Stimulated activated CD8-positive, alpha-beta memory T cell treated with anti-CD3 and anti-CD28 coated beads, Interleukin-7, amount 100 ng/mL, for 48 hours (primary cell): Measurements from ENCODE around the gene LPCAT4.
"Not testable (repeated sequence)": the region's sequence is repeated elsewhere in the genome, so short reads cannot be mapped to it uniquely, and the experiment has no call there.

ENCODE experiments used
- DNase-seq, 2 donors: peaks; one replicate each; pipeline ENCODE4 v3.0.0-alpha.2; 2020; ENCODE audit warnings: low read depth in 1 of 2; ENCODE audit errors: extremely low read depth in 1 of 2

LPCAT4 gene

GRCh38 chr15:34364041-34364440 lies 3.0 kb downstream of the LPCAT4 start:
- DNase-seq, result no peak

DNA sequence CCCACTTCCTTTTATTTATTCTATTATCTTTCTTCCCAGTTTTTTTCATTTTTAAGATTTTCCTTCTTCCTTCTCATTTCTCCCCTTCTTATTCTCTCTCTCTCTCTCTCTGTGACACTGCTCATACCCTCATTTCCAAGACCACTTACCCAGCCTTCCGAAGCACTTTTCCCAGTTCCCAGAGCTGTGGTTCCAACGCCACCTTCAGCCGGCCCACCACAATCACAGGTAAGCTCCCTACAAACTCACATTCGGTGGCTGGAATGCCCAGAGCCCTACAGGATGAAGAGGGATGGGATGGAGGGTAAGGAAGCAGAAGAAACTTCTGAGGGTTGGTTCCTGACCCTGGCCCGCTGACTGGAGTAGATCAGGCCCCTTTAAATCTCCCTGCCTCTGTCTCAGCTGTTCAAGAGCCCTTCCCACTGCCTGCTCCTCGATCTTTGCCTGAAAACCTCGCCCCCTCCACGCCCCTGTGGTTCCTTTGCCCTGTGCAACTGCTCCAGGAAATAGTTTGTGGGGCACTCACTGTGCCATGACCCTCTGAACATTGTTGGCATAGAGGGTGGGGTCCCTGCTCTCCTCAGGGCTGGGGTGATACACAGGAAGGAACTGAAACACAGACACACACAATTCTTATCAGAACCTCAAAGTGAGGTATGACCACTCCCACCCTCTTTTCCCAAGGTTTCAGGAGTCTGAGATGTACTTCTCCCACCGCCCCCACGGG lies 4.8 kb downstream of the LPCAT4 start:
- no peak for DNase-seq

- DNase-seq, result no peak
These were observed 5.7 kb downstream of the LPCAT4 start for GRCh38 chr15:34361278-34361677.

DNA sequence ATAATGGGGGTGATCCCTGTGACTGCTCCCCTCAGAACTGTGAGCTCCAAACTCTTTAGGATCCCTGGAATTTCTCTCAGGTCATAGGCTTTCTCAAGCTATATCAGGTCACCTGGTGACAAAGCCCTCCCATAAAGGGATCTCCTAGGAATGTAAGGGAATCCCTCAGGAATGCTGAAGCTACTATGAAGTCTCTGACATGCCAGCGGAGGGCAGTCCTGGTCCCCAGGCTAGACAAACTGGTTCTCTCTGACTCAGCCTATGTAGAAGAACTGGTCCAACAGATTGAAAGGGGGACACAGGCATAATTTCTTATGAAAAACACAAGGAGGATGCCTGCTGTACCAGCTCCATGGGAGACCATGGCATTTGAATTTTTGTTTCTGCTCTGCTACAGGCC lies 6.7 kb downstream of the LPCAT4 start:
- no peak for DNase-seq

GRCh38 chr15:34359416-34359815 lies 7.6 kb downstream of the LPCAT4 start:
- DNase-seq, result no peak

- DNase-seq, result no peak
These were observed 8.0 kb downstream of the LPCAT4 start for GRCh38 chr15:34358948-34359347.

DNA sequence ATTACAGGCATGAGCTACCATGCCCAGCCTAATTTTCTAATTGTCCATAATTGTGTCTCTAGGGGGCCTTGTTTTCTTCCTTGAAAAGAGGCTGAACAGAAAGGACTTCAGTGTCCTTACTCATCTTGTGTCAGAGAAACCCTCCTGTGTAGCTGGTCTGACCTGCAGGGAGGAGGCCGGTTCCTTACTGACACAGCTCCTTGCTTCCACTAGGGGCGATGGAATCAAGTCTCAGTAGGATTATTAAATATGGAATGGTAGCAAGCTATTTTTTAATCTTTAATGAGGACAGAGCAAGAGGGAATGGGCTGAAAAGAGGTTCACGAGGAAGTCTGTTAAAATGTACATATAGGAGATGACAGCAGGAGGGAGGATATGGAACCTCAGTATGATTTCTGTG lies 8.6 kb downstream of the LPCAT4 start:
- DNase-seq, result no peak

DNA sequence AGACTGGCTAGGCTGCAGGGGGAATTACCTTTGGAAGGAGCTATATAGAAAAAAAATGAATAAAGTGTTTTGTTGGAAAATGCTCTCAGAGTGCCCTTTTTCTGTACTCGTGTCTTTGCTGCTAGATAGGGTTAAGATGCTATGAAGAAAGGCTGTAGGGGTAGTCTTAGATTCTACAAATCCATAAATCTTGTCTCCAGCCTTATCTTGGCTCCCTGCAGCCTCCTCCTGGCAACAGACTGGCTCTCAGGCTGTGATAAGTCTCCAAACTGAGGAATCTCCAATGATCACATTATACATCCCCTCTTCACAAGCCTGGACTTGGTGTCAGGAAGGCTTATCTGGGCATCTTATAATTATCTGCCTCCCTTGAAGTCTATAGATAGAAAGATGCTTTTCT lies 9.3 kb downstream of the LPCAT4 start:
- no peak for DNase-seq

DNA sequence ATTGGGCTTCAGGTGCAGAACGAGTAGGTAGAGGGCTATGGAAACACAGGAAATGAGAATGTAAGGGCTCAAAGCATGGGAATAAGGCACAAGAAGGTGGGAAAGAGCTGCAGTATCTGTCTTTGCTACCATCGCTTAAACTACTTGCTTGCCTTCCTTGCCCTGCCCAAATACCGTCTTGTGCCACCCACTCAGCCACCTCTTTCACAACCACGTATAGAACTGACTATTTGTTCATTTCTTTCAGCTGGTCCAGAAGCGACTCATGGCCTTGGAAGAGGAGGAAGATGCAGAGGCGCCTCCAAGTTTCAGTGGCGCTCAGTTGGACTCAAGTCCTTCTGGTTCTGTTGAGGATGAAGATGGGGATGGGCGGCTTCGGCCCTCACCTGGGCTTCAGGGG lies 11.8 kb downstream of the LPCAT4 start:
- DNase-seq, result no peak

DNA sequence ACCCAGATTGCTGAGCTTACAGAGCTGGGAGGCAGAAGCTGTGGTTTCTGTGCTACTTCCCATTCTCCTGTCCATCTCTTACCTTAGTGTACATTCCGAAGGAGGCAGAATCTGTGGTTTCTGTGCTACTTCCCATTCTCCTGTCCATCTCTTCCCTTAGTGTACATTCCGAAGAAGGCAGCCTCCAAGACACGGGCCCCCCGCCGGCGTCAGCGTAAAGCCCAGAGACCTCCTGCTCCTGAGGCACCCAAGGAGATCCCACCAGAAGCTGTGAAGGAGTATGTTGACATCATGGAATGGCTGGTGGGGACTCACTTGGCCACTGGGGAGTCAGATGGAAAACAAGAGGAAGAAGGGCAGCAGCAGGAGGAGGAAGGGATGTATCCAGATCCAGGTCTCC lies 12.7 kb downstream of the LPCAT4 start:
- no peak for DNase-seq

GRCh38 chr15:34353627-34354026 lies 13.4 kb downstream of the LPCAT4 start:
- no peak for DNase-seq

DNA sequence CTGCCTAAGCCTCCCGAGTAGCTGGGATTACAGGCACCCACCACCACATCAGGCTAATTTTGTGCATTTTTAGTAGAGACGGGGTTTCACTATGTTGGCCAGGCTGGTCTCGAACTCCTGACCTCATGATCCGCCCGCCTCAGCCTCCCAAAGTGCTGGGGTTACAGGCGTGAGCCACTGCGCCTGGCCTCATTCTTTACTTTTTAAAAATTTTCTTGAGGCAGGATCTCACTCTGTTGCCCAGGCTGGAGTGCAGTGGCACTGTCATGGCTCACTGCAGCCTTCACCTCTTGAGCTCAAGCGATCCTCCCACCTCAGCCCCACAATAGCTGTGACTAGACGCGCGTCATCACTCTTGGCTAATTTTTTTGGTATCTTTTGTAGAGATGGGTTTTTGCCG lies 14.0 kb downstream of the LPCAT4 start:
- DNase-seq, result not testable (repeated sequence)

DNA sequence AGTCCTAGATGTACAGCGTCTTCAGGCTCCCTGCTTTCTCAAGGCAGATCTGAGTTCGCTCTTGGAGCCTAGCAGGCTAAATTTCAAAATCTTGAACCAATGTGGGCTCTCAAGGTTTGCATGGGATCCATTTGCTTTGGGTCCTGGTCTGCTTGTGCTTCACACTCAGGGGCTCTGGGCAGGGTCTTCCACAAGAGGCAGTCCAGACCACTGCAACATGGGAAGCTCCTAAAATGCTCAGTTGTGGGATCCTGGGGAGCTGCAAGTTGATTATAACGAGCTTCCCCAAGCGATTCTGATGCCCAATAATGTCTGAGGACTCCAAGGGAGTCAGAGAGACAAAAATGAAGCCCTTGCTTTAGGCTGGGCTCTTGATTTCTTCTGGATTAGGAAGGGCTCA lies 17.2 kb downstream of the LPCAT4 start:
- no peak for DNase-seq

DNA sequence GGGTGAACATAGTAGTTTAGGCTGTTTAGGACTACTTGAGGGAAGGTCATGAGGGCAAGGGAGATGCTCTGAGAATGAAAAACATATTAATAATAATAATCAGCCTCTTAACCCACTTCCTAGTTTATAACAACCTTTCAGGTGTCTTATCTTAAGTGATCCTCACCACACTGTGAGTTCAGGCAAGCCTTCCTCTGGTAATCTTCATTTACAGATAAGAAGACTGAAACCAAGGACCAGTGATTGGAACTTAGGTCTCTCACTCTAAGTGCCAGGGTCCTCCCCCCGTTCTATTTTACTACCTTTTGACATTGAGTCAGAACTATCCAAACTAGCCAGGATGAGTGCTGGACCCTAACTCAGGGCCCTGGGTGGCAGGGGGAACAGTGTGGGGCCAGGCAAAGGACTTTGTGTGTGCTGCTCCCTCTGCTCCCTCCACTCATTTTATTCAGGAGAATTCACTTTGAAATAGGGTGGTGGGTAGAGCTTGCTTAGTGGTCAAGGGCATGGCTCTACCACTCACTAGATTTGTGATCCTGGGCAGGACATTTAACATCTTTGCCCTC lies 18.2 kb downstream of the LPCAT4 start:
- no peak for DNase-seq

- DNase-seq, result no peak
These were observed 18.9 kb downstream of the LPCAT4 start for GRCh38 chr15:34347951-34348638.

- peak; percentile 89 to 91 for DNase-seq
These were observed 24.0 kb downstream of the LPCAT4 start, which contains the start of the genes NOP10 and NUTM1 for GRCh38 chr15:34342737-34343575. Gene NOP10 (minus strand): TSS chr15:34343136. CDS start chr15:34343073, 63 bp downstream. Gene NUTM1 (plus strand): TSS chr15:34343315. CDS start chr15:34343697, 382 bp downstream.

- DNase-seq, result not testable (repeated sequence)
These were observed 24.7 kb downstream of the LPCAT4 start for GRCh38 chr15:34342213-34342736.

DNA sequence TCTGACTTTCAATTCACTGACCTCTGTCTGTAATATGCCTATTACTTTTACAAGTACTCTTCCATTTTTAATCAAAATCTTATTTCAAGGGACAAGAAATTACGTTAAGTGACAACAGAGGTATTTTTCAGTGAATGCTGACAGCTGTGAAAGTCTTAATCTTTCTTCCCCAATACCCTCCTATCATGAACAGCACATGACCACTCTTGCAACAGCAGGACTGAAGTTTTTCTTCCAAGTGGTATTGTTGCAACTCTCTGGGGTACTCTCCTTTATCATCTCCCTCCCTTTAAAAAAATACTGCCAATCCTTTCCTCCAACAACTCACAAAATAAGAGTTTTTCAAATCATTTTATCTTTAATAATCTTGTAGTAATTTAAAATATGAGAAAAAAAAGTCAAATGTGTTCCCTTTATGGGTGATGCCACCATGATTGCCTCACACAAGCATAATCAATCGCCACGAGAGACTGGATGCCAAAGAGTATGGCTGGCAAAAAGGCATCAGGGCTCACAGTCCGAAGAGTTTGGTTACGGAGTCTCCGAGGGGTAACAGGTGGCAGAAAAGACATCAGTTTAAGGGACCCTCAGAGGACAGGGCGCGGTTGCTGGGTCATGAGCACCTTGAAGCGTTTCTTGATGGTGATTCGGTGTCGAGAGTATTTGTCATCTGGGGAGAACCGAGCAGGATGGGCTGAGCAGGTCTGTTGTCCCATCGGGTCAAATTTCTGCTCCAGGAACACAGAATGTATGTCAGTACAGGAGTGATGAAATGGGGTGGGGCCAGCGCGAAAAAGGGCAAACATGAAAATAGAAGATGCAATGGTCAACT lies 25.4 kb downstream of the LPCAT4 start:
- no peak for DNase-seq

- no peak for DNase-seq
These were observed 27.1 kb downstream of the LPCAT4 start for GRCh38 chr15:34339946-34340345.

GRCh38 chr15:34338347-34338746 lies 28.6 kb downstream of the LPCAT4 start:
- DNase-seq, result no peak
